ENCODE data around the gene TTC28. TPM values are rescaled to one million over a fixed set of nuclear protein-coding genes. Genes with fewer than 3 reads are reported as not detected.

Gene TTC28
- total and polyA plus RNA-seq, 11 donors = 5.1 to 34.9 (median 21.8) TPM

GRCh38 chr22:28252539-28252938, 427.1 kb downstream of the TTC28 start:
- intact Hi-C loops (cut with DNase I) = loop anchor here in 3 of 10 donors (5.0 to 10.0 kb wide), 3 partner anchors 190 to 342 kb away; no protein-coding TSS in a partner anchor
- Histone ChIP-seq H3K9me3 (peaks cover 0 to 3% (median 0%) of the 10 kb centered on the region in 12 donors), H3K4me1 (peaks cover 0 to 22% (median 8%) of the 10 kb centered on the region in 12 donors), H3K27me3 (no peaks in the 10 kb centered on the region), H3K36me3 (no peaks in the 10 kb centered on the region), H3K4me3 (no peak overlapping the region), H3K27ac (no peak overlapping the region)
- DNase-seq (no peak), ATAC-seq (no peak)
- TF ChIP-seq CTCF (IDR thresholded peaks at IDR 0.05) = no peak
- TF ChIP-seq POLR2A (IDR thresholded peaks at IDR 0.05) = no peak
- 70 to 93% (median 82%) methylated on average over 2 of the region's 2 CpGs for WGBS, 4 donors

GRCh38 chr22:28250036-28250695, 429.5 kb downstream of the TTC28 start:
- no peaks in the 10 kb centered on the region for H3K27me3 ChIP-seq
- intact Hi-C loops (cut with DNase I) = loop anchor here in 3 of 10 donors (5.0 to 10.0 kb wide), 3 partner anchors 192 to 345 kb away; no protein-coding TSS in a partner anchor

GRCh38 chr22:28249402-28249801, 430.2 kb downstream of the TTC28 start:
- peaks cover 0 to 50% (median 33%) of the 10 kb centered on the region in 12 donors for H3K4me1 ChIP-seq
- H3K27ac ChIP-seq = no peak overlapping the region
- no peak overlapping the region for H3K4me3 ChIP-seq
- no peaks in the 10 kb centered on the region for H3K27me3 ChIP-seq
- intact Hi-C loops (cut with DNase I) = loop anchor here in 2 of 10 donors (10.0 kb wide), 2 partner anchors 175 to 195 kb away; no protein-coding TSS in a partner anchor
- H3K9me3 ChIP-seq = no peaks in the 10 kb centered on the region
- 83 to 100% (median 88%) methylated on average over 2 of the region's 2 CpGs for WGBS, 4 donors
- no peaks in the 10 kb centered on the region for H3K36me3 ChIP-seq
- no peak for DNase-seq
- no peak for ATAC-seq
- TF ChIP-seq CTCF (IDR thresholded peaks at IDR 0.05) = no peak
- TF ChIP-seq POLR2A (IDR thresholded peaks at IDR 0.05) = no peak

More at GRCh38 chr22:28250036-28250695, 429.5 kb downstream of the TTC28 start:
- no peaks in the 10 kb centered on the region for H3K36me3 ChIP-seq
- H3K9me3 ChIP-seq = no peaks in the 10 kb centered on the region
- no peak overlapping the region for H3K27ac ChIP-seq
- WGBS, 4 donors = 59 to 95% (median 90%) methylated on average over 2 of the region's 2 CpGs
- ATAC-seq (no peak), DNase-seq (no peak)
- peaks cover 0 to 45% (median 27%) of the 10 kb centered on the region in 12 donors for H3K4me1 ChIP-seq
- H3K4me3 ChIP-seq = no peak overlapping the region
- TF ChIP-seq CTCF (IDR thresholded peaks at IDR 0.05) = no peak
- TF ChIP-seq POLR2A (IDR thresholded peaks at IDR 0.05) = no peak

GRCh38 chr22:28247667-28248363, 431.8 kb downstream of the TTC28 start:
- H3K9me3 ChIP-seq = no peaks in the 10 kb centered on the region
- no peak overlapping the region for H3K4me3 ChIP-seq
- no peak for TF ChIP-seq CTCF (IDR thresholded peaks at IDR 0.05)
- TF ChIP-seq POLR2A (IDR thresholded peaks at IDR 0.05) = no peak
- H3K27me3 ChIP-seq = no peaks in the 10 kb centered on the region
- peak overlapping the region in 2 of 12 donors; percentile 63 to 65 for H3K27ac ChIP-seq
- peaks cover 0 to 65% (median 37%) of the 10 kb centered on the region in 12 donors for H3K4me1 ChIP-seq
- no peaks in the 10 kb centered on the region for H3K36me3 ChIP-seq
- DNase-seq (no peak), ATAC-seq (peak in 1 of 4 donors; percentile 52)
- intact Hi-C loops (cut with DNase I) = loop anchor here in 2 of 10 donors (10.0 kb wide), 2 partner anchors 173 to 193 kb away; no protein-coding TSS in a partner anchor

All from heart left ventricle (tissue), 16 donors.